GM10248 (cell line): Measurements from ENCODE around the gene SH3RF3.
"Not testable (repeated sequence)": the region's sequence is repeated elsewhere in the genome, so short reads cannot be mapped to it uniquely, and the experiment has no call there.

Experiments
- CTCF ChIA-PET: fragments of 300-600 bp; sonication (Branson Sonifier 250); formaldehyde crosslinking; extraction: SDS; loops from one replicate; lab custom pipeline; 2021; ENCODE audit warnings: antibody characterized with exemption; lab: Yijun Ruan, JAX
- POLR2A ChIA-PET: fragments of 350-650 bp; sonication (Branson Sonifier 250); formaldehyde crosslinking; extraction: SDS; loops from one replicate; lab custom pipeline; 2020; ENCODE audit warnings: antibody characterized with exemption; lab: Yijun Ruan, JAX
- DNase-seq: peaks from one replicate; pipeline ENCODE4 v3.0.0; 2012; ENCODE audit errors: extremely low spot score
- CTCF ChIP-seq: IDR thresholded peaks from 2 replicates; pipeline ENCODE4 v1.5.1; 2012; ENCODE audit warnings: mild to moderate bottlenecking, low read depth; ENCODE audit errors: extremely low read depth, missing control alignments, control extremely low read depth

The SH3RF3 gene

GRCh38 chr2:109109342-109109741, 19.7 kb upstream of the SH3RF3 start:
- no peak for DNase-seq
- ChIA-PET POLR2A (interaction anchor here (0.6 kb wide), 1 partner anchor 74 kb away, joined by 3 read pairs; no protein-coding TSS in a partner anchor), CTCF (no interaction called here)
- TF ChIP-seq CTCF, result no peak

GRCh38 chr2:109110170-109110569, 18.8 kb upstream of the SH3RF3 start:
- no peak for TF ChIP-seq CTCF
- DNase-seq, result no peak
- CTCF ChIA-PET, result no interaction called here
- POLR2A ChIA-PET, result no interaction called here

GRCh38 chr2:109117181-109117580, 11.8 kb upstream of the SH3RF3 start:
- POLR2A ChIA-PET, CTCF ChIA-PET: not testable (repeated sequence)

GRCh38 chr2:109117780-109118179, 11.2 kb upstream of the SH3RF3 start:
- POLR2A ChIA-PET, result no interaction called here
- DNase-seq, result no peak
- CTCF ChIA-PET, result no interaction called here
- no peak for TF ChIP-seq CTCF

More at GRCh38 chr2:109117181-109117580, 11.8 kb upstream of the SH3RF3 start:
- DNase-seq, result not testable (repeated sequence)

- DNase-seq, result no peak
- POLR2A ChIA-PET, result no interaction called here
- CTCF ChIA-PET, result no interaction called here
- TF ChIP-seq CTCF, result no peak
These were observed 10.7 kb upstream of the SH3RF3 start for GRCh38 chr2:109118321-109118720.

GRCh38 chr2:109120166-109120565, 8.8 kb upstream of the SH3RF3 start:
- ChIA-PET CTCF (no interaction called here), POLR2A (no interaction called here)
- TF ChIP-seq CTCF, result no peak
- no peak for DNase-seq

GRCh38 chr2:109120686-109121085, 8.3 kb upstream of the SH3RF3 start:
- DNase-seq, POLR2A ChIA-PET, CTCF ChIA-PET: not testable (repeated sequence)

GRCh38 chr2:109123586-109124201, 5.3 kb upstream of the SH3RF3 start:
- ChIA-PET CTCF (no interaction called here), POLR2A (no interaction called here)
- no peak for TF ChIP-seq CTCF
- DNase-seq, result no peak
